GM19351 (cell line): ENCODE results near the gene DDX3Y.

Experiments
- ATAC-seq: cut with Tn5 transposase; IDR thresholded peaks from one replicate; pipeline ENCODE4 v1.9.1; 2021; ENCODE audit warnings: mild to moderate bottlenecking, moderate library complexity; ENCODE audit not compliant: unreplicated experiment

The DDX3Y gene

DNA sequence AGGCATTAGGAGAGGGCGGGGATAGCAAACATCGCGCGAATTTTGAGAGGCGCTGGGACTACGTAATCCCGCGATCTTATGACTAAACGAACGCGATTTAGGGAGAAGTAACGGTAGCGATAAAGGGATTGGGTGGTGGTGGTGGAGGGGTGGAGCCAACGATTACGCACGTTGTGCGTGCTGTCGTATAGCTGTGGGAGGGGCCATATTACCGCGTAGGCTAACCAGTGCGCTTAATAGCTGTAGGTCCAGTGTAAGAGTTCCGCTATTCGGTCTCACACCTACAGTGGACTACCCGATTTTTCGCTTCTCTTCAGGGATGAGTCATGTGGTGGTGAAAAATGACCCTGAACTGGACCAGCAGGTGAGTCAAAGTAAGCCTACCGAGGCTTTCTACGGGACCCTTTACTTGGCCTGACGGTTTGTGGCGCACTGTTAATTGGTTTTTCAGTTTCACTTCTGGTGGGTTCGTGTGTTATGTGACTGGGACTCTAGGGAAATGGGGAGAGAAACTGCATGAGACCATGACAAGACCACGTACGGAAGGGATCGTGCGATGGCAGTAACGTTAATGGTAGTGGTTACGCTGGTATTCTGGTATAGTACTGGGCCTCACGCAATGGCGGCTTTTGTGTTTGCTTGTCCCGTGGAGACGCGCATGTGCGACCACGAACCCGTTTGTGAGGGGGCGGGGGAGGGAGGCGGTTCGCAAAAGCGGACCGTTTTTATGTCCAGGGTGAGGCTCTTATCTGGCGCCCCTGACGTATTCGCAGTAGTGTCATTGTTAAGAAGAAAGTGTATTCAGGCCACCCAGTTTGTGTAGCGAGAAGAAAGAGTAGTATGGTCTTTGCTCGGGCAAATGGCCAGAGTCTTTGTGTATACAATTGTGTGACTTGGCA, at the start of gene DDX3Y:
Gene DDX3Y, plus strand, starts transcription at position 251 of the 899 bp plus-strand sequence. Its CDS starts 69 bp downstream, at position 320.
- ATAC-seq: no peak

DNA sequence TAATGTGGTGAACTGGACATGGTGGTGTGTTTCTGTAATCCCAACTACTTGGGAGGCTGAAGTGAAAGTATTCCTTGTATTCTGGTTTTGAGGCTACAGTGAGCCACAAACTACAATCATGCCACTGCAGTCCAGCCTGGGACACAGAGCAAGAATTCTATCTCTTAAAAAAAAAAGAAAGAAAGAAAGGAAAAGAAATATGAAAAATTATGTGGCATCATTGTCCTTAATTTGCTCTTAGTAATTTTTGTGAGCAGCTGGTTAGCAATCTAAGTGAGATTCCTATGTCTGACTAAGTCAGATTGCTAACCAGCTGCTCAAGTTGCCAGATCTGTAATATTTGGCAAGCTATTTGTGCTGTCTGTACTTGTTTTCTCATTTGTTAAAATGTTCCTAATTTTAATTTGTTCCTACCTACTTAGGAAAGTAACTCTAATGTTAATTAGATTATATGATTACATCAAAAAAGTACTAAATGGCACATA, 48.8 kb upstream of the DDX3Y start:
- ATAC-seq: no peak

DNA sequence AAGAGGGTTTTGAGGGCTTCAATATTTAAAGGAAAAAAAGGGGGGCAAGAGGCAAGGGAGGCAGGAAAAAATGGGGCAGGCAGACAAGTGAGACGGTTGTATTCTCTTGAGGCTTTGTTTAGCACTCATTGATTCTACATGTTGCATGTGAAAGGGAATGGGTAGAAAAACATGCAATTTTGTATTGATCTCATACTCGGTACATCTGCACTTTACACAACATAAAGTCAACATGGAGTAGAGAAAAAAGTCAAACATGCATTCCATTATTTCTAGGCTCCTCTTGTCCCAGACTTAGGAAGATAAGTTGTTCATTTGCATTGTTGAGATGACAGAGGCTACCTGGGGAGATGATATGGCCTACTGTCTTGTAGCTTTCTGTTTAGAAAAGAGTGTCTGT, 36.7 kb upstream of the DDX3Y start:
- no peak for ATAC-seq

DNA sequence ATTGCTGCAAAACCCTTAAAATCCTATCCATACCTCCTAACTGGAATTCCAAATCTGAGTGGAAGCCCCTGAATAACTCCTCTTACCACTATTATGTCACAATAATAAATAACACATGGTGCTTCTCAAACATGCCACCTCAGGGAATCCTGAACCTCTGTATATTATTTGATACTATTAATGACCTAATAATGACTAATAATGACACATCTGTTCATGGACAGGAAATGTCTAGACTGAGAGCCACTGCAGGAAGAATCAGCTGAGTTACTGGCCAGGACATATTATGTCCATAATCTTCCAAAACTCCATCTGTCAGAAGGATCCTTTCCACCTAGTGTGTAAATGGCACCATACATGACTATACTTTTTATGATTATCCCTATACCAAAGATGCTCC, 7.7 kb upstream of the DDX3Y start:
- no peak for ATAC-seq

DNA sequence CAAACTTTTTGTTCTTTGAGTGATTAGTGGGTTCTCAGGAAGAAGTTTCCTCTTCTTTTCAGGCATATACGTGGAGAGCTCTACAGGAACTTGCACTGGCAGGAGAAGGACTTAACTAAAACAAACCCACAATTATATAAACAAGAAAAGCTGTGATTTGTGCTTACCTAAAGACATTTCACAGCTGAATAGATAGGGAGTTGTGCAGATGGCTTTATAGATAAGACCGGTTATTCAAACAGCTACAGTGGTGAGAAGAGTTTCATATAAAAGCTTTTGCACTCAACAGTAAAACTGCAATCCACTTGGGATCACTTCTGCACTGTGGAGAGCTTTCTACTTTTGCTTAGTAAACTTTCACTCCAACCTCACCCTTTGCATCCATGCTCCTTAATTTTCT, 6.1 kb upstream of the DDX3Y start:
- no peak for ATAC-seq

DNA sequence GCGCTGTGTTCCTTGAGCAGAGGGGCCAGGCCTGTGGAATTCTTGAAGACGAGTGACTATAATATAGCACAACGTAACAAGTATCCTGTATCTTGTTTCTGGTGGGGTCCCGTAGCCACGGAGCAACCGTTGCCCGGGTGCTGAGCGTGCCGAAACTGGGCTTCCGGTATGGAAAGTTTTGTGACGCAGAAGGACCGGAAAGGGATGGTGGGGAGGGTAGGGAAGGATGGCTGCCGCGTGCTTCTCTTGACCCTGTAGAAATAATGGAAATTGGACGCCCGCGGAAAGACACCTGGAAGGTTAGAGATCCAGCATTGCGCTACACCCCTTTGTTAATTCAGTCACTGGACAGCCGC, 827 bp downstream of the DDX3Y start:
- no peak for ATAC-seq

DNA sequence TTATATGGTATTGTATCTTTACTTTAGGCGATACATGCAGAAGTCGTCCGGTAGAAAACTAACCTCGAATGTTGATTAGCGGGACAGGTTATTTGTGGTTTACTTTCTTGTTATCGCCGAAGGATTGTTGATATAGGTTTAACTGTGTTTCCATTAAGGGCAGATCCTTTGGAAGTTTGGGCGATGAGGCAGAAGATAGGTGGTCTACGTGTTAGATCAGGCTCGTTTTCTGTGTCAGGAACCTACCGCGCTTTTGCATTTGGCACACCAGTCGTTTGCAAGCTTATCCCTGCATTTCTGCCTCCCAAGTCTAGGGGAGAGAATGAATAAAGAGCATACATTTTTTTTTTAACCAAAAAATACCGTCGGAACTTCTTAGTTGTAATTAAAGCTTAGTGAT, 1.2 kb downstream of the DDX3Y start:
- ATAC-seq: no peak

DNA sequence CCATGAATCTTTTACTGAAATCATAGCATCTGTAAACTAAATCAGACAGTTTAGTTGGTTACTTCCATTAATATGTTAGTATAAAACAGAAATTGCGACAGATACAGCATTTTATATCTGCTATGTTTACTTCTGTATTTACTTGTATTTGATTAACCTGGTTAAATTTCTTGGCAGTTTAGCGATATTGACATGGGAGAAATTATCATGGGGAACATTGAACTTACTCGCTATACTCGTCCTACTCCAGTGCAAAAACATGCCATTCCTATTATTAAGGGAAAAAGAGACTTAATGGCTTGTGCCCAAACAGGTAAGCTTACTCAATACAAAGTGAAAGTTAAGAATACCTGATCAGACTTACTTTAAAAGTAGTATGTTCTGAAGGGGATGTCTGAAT, 8.9 kb downstream of the DDX3Y start:
- ATAC-seq: no peak

DNA sequence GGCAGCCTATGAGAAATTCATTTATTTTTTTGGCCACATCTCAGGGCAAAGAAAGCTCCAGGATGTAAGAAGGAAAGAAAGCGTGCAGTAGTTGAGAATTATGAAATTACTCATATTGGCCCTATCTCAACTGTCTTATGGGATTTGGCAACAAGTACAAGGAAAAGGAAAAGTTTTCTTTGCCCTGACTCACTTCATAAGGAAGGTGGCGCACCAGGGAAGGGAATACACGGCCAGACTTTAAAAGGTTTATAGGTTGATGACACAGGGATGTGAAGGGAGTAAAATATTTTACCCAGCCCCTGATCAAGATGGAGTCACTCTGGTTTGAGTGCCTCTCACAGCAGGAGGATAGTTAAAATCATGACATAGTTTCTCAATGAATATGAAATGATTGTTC, 23.4 kb downstream of the DDX3Y start:
- no peak for ATAC-seq

DNA sequence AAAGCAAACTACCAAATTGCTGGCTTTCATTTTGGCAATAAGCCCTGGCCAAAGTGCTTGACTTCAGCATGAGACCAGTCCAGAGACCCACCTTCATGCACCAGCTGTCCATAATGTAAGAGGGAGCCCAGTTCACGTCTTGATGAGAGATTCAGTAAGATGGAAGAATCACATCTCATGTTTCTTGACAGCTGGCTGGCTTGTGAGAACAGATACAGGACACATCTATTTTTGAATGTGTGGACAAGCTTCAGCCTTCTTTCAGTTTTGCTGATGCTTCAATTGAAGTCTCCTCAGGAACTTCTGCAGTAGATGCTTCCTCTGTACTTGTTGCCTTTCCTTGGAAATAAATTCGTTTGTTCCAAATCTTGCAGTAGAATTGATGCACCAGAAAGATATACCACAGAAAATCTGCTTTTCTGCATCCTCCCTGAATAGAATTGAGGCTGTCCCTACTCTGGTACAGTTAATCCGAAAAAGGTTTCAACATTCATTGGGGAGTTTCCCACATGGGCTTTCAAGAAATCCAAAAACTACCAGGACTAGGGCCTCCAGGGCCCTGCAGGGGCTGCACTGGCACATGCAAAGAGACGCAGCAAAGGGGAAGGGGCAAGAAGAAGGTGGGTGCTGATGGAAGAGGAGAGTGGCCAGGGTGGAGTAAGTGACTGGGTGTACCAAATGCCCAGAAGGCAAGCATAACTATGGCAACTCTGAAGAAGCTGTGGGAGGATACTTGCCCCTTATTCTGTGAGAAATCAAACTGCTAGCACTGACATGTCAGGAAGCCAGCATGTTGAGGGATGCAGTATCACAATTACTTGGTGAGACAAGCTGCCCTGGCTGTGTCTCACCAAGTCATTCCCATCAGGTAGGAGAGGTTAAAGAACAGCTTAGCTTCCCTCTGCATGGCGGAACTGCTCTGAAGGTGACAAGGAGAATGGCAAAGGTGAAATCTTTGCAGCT, 37.3 kb downstream of the DDX3Y start:
- ATAC-seq: no peak
